GM08714 (cell line): ENCODE measurements around the gene INS.

Source experiments
- H3K4me3 ChIP-seq: fragments of 200-500 bp; sonication (Bioruptor generic); 2 replicates; pipeline ENCODE4 v1.5.1; 2014; ENCODE audit warnings: mild to moderate bottlenecking, low read length, inconsistent platforms
- ZNF274 ChIP-seq: IDR thresholded peaks from 2 replicates; pipeline ENCODE4 v1.6.1; 2012; ENCODE audit warnings: mild to moderate bottlenecking, low read depth, low read length

INS gene

GRCh38 chr11:2168286-2169004 is 7.4 kb upstream of the INS start:
- H3K4me3 ChIP-seq = no peak overlapping the region
- no peak for TF ChIP-seq ZNF274

GRCh38 chr11:2167141-2168045 is 6.4 kb upstream of the INS start:
- TF ChIP-seq ZNF274 = no peak
- H3K4me3 ChIP-seq = no peak overlapping the region

DNA sequence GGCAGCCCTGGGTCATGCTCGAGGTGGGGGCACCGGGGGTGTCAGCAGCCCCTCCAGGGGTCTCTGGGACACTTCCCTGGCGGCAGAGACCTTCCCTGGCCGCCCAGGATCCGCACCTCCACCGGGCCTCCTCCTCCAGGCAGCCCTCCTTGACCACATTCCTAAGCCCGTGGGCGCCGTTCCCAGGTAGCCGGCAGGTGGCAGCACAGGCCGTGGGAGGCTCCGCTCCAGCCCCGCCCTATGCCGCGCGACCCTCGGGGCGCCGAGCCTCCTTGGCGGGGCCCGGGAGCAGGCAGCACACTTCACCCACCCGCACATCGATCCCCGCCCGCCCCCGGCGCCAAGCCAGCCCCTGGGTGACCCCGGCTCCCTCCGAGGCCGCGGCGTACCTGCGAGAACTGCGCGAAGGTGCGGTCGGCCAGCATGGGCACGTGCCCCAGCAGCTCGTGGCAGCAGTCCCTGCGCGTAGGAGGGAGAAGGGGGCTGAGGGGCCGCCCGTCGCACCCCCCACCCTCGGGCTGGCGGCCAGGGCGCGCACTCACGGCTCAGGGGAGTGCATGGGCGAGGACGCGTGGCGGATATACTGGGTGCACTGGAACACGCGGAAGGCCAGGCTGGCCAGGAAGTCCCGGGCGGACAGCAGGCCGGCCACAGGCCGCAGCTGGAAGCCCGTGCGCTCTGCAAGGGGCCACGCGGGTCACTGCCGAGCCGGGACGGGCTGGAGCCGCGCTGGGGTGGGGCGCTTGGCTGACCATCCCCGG is 5.3 kb upstream of the INS start:
- no peak overlapping the region for H3K4me3 ChIP-seq
- TF ChIP-seq ZNF274 = no peak

DNA sequence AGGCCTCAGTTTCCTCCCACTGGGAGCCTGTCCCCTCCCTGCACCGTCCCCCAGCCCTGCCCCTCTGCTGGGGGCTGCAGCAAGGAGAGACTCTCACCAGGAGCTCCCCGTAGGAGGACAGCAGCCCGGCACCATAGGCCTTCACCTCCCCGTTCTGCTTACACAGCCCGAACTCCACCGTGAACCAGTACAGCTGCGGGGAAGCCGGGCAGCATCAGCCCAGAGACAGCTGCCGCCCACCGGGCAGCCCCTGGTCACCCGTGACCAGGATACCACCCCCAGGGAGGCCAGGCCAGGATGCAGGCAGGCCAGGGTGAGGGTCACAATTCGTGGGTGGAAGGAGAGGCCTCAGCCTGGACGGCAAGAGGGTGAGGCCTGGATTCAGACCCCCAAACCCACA is 4.6 kb upstream of the INS start:
- no peak for TF ChIP-seq ZNF274

GRCh38 chr11:2164861-2165555 is 4.0 kb upstream of the INS start:
- no peak for TF ChIP-seq ZNF274

More for the DNA sequence above, 4.6 kb upstream of the INS start:
- H3K4me3 ChIP-seq = no peak overlapping the region

GRCh38 chr11:2164081-2164480 is 3.1 kb upstream of the INS start:
- no peak for TF ChIP-seq ZNF274
- H3K4me3 ChIP-seq = no peak overlapping the region

More at GRCh38 chr11:2164861-2165555, 4.0 kb upstream of the INS start:
- no peak overlapping the region for H3K4me3 ChIP-seq

GRCh38 chr11:2163428-2163978 is 2.5 kb upstream of the INS start:
- TF ChIP-seq ZNF274 = no peak
- H3K4me3 ChIP-seq = no peak overlapping the region

- no peak overlapping the region for H3K4me3 ChIP-seq
- TF ChIP-seq ZNF274 = no peak
These were observed 1.2 kb downstream of the INS start for GRCh38 chr11:2159536-2160413.

DNA sequence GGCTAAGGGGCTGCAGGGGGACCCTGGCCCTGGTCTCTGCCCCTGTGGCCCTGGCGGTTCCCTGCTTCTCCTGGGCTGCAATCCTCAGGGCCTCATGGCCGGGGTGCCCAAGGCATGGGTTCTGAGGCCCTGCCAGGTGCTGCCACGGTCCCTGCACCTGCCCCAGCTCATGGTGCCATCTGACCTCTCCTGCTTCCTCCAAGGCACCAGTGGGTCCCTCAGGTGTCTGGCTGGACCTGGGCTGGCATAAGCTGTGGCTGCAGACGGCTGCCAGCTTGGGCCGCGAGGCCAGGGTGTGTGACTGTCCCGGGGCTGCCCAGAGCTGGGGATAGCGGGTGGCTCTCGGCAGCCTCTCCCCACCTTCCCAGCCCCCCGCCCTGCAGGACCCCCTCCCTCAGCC is 2.0 kb downstream of the INS start:
- TF ChIP-seq ZNF274 = no peak
- H3K4me3 ChIP-seq = no peak overlapping the region

GRCh38 chr11:2158296-2158737 is 2.7 kb downstream of the INS start:
- no peak for TF ChIP-seq ZNF274
- no peak overlapping the region for H3K4me3 ChIP-seq

GRCh38 chr11:2157294-2158040 is 3.5 kb downstream of the INS start:
- TF ChIP-seq ZNF274 = no peak
- no peak overlapping the region for H3K4me3 ChIP-seq
